ENCODE results near the gene PSMD13.

- TF ChIP-seq ZFP30 (CRISPR knock-in tag; IDR thresholded peaks at IDR 0.05) (no peak), TOX (CRISPR knock-in tag; IDR thresholded peaks at IDR 0.05; ENCODE audit: borderline replicate concordance) (no peak), ZNF70 (CRISPR knock-in tag; IDR thresholded peaks at IDR 0.05) (no peak), CSDC2 (CRISPR knock-in tag; IDR thresholded peaks at IDR 0.05) (no peak), BACH2 (CRISPR knock-in tag; IDR thresholded peaks at IDR 0.05; ENCODE audit: borderline replicate concordance) (no peak), POU6F1 (CRISPR knock-in tag; IDR thresholded peaks at IDR 0.05; ENCODE audit: borderline replicate concordance, low read depth) (no peak), ARNTL (CRISPR knock-in tag; IDR thresholded peaks at IDR 0.05; ENCODE audit: borderline replicate concordance, low read depth) (no peak)
Observed at GRCh38 chr11:241634-242033, 4.9 kb downstream of the PSMD13 start.

Measured in SK-N-SH treated with all-trans-retinoic acid at 6 μM for 48 hours (cell line).